Activated CD8-positive, alpha-beta memory T cell treated with anti-CD3 and anti-CD28 coated beads for 36 hours (primary cell): Measurements from ENCODE around the gene PCDHB9. TPM values are rescaled to one million over a fixed set of nuclear protein-coding genes. Genes with fewer than 3 reads are reported as not detected.
"Not testable (repeated sequence)": the region's sequence is repeated elsewhere in the genome, so short reads cannot be mapped to it uniquely, and the experiment has no call there.

Source experiments
- CTCF ChIA-PET: fragments of 350-600 bp; sonication (Branson Sonifier 250); formaldehyde crosslinking; loops from one replicate; lab custom pipeline; 2021; ENCODE audit warnings: antibody characterized with exemption; lab: Charles Lee
- POLR2A ChIA-PET: fragments of 350-600 bp; sonication (Branson Sonifier 250); formaldehyde crosslinking; loops from one replicate; lab custom pipeline; 2021; ENCODE audit warnings: antibody characterized with exemption; lab: Charles Lee
- total RNA-seq, 2 experiments: library from RNA; stranded (reverse); gene quantifications; one replicate each; pipeline ENCODE4 v1.2.3, GENCODE V29; 2021

The PCDHB9 gene
- total RNA-seq, 2 experiments from 2014 or later, result not detected

DNA sequence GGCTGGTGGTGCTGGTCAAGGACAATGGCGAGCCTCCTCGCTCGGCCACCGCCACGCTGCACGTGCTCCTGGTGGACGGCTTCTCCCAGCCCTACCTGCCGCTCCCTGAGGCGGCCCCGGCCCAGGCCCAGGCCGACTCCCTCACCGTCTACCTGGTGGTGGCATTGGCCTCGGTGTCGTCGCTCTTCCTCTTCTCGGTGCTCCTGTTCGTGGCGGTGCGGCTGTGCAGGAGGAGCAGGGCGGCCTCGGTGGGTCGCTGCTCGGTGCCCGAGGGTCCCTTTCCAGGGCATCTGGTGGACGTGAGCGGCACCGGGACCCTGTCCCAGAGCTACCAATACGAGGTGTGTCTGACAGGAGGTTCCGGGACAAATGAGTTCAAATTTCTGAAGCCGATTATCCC is 38.5 kb downstream of the PCDHB9 start:
- POLR2A ChIA-PET, CTCF ChIA-PET: not testable (repeated sequence)

GRCh38 chr5:141234109-141234667 is 47.2 kb downstream of the PCDHB9 start:
- ChIA-PET POLR2A (no interaction called here), CTCF (interaction anchor here (0.5 kb wide), 1 partner anchor 148 kb away, joined by 3 read pairs; no protein-coding TSS in a partner anchor)

DNA sequence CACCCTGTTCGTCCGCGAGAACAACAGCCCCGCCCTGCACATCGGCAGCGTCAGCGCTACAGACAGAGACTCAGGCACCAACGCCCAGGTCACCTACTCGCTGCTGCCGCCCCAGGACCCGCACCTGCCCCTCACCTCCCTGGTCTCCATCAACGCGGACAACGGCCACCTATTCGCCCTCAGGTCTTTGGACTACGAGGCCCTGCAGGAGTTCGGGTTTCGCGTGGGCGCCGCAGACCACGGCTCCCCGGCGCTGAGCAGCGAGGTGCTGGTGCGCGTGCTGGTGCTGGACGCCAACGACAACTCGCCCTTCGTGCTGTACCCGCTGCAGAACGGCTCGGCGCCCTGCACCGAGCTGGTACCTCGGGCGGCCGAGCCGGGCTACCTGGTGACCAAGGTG is 49.0 kb downstream of the PCDHB9 start:
- CTCF ChIA-PET, POLR2A ChIA-PET: not testable (repeated sequence)

- ChIA-PET CTCF (no interaction called here), POLR2A (no interaction called here)
Observed at GRCh38 chr5:141236516-141237313, 49.8 kb downstream of the PCDHB9 start.

Other genes with a start within 250 kb of the PCDHB9 start
- gene PCDHAC2, start 220.7 kb upstream of the PCDHB9 start, total RNA-seq, result not detected
- gene PCDHB1, start 135.8 kb upstream of the PCDHB9 start, total RNA-seq, result not detected
- not detected for gene PCDHB2, start 92.5 kb upstream of the PCDHB9 start, total RNA-seq
- gene PCDHB3, start 86.7 kb upstream of the PCDHB9 start, total RNA-seq, result not detected
- gene PCDHB4, start 65.3 kb upstream of the PCDHB9 start, total RNA-seq, result not detected
- gene PCDHB5, start 52.0 kb upstream of the PCDHB9 start, total RNA-seq, result not detected
- gene PCDHB6, start 37.1 kb upstream of the PCDHB9 start, total RNA-seq, result not detected
- gene PCDHB7, start 14.5 kb upstream of the PCDHB9 start, total RNA-seq, result not detected
- gene PCDHB8, start 9.4 kb upstream of the PCDHB9 start, total RNA-seq, result not detected
- gene PCDHB16, start 4.8 kb upstream of the PCDHB9 start, total RNA-seq, result not detected
- gene PCDHB10, start 5.2 kb downstream of the PCDHB9 start, total RNA-seq, result not detected
- gene PCDHB11, start 12.5 kb downstream of the PCDHB9 start, total RNA-seq, result not detected
- not detected for gene PCDHB12, start 21.6 kb downstream of the PCDHB9 start, total RNA-seq
- gene PCDHB13, start 26.8 kb downstream of the PCDHB9 start, total RNA-seq, result not detected
- gene PCDHB14, start 36.2 kb downstream of the PCDHB9 start, total RNA-seq, result not detected
- not detected for gene PCDHB15, start 58.2 kb downstream of the PCDHB9 start, total RNA-seq
- gene SLC25A2, start 116.9 kb downstream of the PCDHB9 start, total RNA-seq, result under 1 TPM; 0.19 to 0.21 TPM
- 10 to 100 TPM; 57.1 to 58.0 TPM for gene TAF7, start 133.6 kb downstream of the PCDHB9 start, total RNA-seq
- gene PCDHGA1, start 143.4 kb downstream of the PCDHB9 start, total RNA-seq, result under 1 TPM; 0.04 to 0.06 TPM
- under 1 TPM in 1 of 2 experiments, not detected in 1; 0.04 TPM for gene PCDHGA2, start 151.6 kb downstream of the PCDHB9 start, total RNA-seq
- not detected for gene PCDHGA3, start 156.7 kb downstream of the PCDHB9 start, total RNA-seq
- not detected for gene PCDHGB1, start 162.9 kb downstream of the PCDHB9 start, total RNA-seq
- under 1 TPM in 1 of 2 experiments, not detected in 1; 0.15 TPM for gene PCDHGA4, start 167.9 kb downstream of the PCDHB9 start, total RNA-seq
- gene PCDHGB2, start 172.8 kb downstream of the PCDHB9 start, total RNA-seq, result under 1 TPM; 0.23 to 0.25 TPM
- gene PCDHGA5, start 177.0 kb downstream of the PCDHB9 start, total RNA-seq, result under 1 TPM; 0.06 to 0.13 TPM
- under 1 TPM; 0.17 to 0.19 TPM for gene PCDHGB3, start 183.1 kb downstream of the PCDHB9 start, total RNA-seq
- under 1 TPM; 0.06 to 0.13 TPM for gene PCDHGA6, start 186.7 kb downstream of the PCDHB9 start, total RNA-seq
- gene PCDHGA7, start 195.6 kb downstream of the PCDHB9 start, total RNA-seq, result under 1 TPM in 1 of 2 experiments, not detected in 1; 0.06 TPM
- under 1 TPM; 0.04 to 0.06 TPM for gene PCDHGB4, start 200.5 kb downstream of the PCDHB9 start, total RNA-seq
- not detected for gene PCDHGA8, start 205.5 kb downstream of the PCDHB9 start, total RNA-seq
- gene PCDHGB5, start 210.8 kb downstream of the PCDHB9 start, total RNA-seq, result under 1 TPM; 0.15 to 0.19 TPM
- not detected for gene PCDHGA9, start 215.6 kb downstream of the PCDHB9 start, total RNA-seq
- gene PCDHGB6, start 220.9 kb downstream of the PCDHB9 start, total RNA-seq, result under 1 TPM; 0.04 to 0.06 TPM
- under 1 TPM; 0.08 to 0.11 TPM for gene PCDHGA10, start 225.8 kb downstream of the PCDHB9 start, total RNA-seq
- not detected for gene PCDHGB7, start 230.5 kb downstream of the PCDHB9 start, total RNA-seq
- gene PCDHGA11, start 233.9 kb downstream of the PCDHB9 start, total RNA-seq, result not detected
- under 1 TPM; 0.08 to 0.10 TPM for gene PCDHGA12, start 243.3 kb downstream of the PCDHB9 start, total RNA-seq